Measurements from ENCODE around the gene COL27A1.

The COL27A1 gene

GRCh38 chr9:114276908-114277821 lies 121.8 kb downstream of the COL27A1 start:
- TF ChIP-seq SIN3A (IDR thresholded peaks at IDR 0.05; ENCODE audit: borderline replicate concordance, insufficient read depth, low read length) = no peak
- TF ChIP-seq POLR2AphosphoS5 (IDR thresholded peaks at IDR 0.05; ENCODE audit: low read depth, low read length) = no peak
- no peak for TF ChIP-seq FOXP2 (optimal IDR thresholded peaks at IDR 0.05; ENCODE audit: borderline replicate concordance, extremely low read depth, extremely low read length, insufficient read depth)
- no peak for TF ChIP-seq TAF1 (IDR thresholded peaks at IDR 0.05; ENCODE audit: borderline replicate concordance, insufficient read depth, low read length)
- TF ChIP-seq REST (IDR thresholded peaks at IDR 0.05; ENCODE audit: insufficient read depth in 1 of 2, low read depth in 2 of 2, low read length in 2 of 2) = no peak

- no peak for TF ChIP-seq POLR2AphosphoS5 (IDR thresholded peaks at IDR 0.05; ENCODE audit: low read depth, low read length)
These were observed 123.0 kb downstream of the COL27A1 start for GRCh38 chr9:114278356-114278755.

- TF ChIP-seq TAF1 (IDR thresholded peaks at IDR 0.05; ENCODE audit: borderline replicate concordance, insufficient read depth, low read length) = no peak
- TF ChIP-seq REST (IDR thresholded peaks at IDR 0.05; ENCODE audit: insufficient read depth in 1 of 2, low read depth in 2 of 2, low read length in 2 of 2) = no peak
- TF ChIP-seq POLR2AphosphoS5 (IDR thresholded peaks at IDR 0.05; ENCODE audit: low read depth, low read length) = no peak
These were observed 123.7 kb downstream of the COL27A1 start for GRCh38 chr9:114278881-114279570.

GRCh38 chr9:114279693-114280092 lies 124.4 kb downstream of the COL27A1 start:
- TF ChIP-seq SIN3A (IDR thresholded peaks at IDR 0.05; ENCODE audit: borderline replicate concordance, insufficient read depth, low read length) (no peak), FOXP2 (optimal IDR thresholded peaks at IDR 0.05; ENCODE audit: borderline replicate concordance, extremely low read depth, extremely low read length, insufficient read depth) (no peak), TAF1 (IDR thresholded peaks at IDR 0.05; ENCODE audit: borderline replicate concordance, insufficient read depth, low read length) (no peak), REST (IDR thresholded peaks at IDR 0.05; ENCODE audit: insufficient read depth in 1 of 2, low read depth in 2 of 2, low read length in 2 of 2) (no peak), POLR2AphosphoS5 (IDR thresholded peaks at IDR 0.05; ENCODE audit: low read depth, low read length) (no peak)

GRCh38 chr9:114280636-114281472 lies 125.5 kb downstream of the COL27A1 start:
- TF ChIP-seq FOXP2 (optimal IDR thresholded peaks at IDR 0.05; ENCODE audit: borderline replicate concordance, extremely low read depth, extremely low read length, insufficient read depth) = no peak
- no peak for TF ChIP-seq TAF1 (IDR thresholded peaks at IDR 0.05; ENCODE audit: borderline replicate concordance, insufficient read depth, low read length)
- no peak for TF ChIP-seq SIN3A (IDR thresholded peaks at IDR 0.05; ENCODE audit: borderline replicate concordance, insufficient read depth, low read length)
- no peak for TF ChIP-seq REST (IDR thresholded peaks at IDR 0.05; ENCODE audit: insufficient read depth in 1 of 2, low read depth in 2 of 2, low read length in 2 of 2)
- no peak for TF ChIP-seq POLR2AphosphoS5 (IDR thresholded peaks at IDR 0.05; ENCODE audit: low read depth, low read length)
